ENCODE results near the gene RAB3GAP1.
"Not testable (repeated sequence)": the region's sequence is repeated elsewhere in the genome, so short reads cannot be mapped to it uniquely, and the experiment has no call there.

The RAB3GAP1 gene

GRCh38 chr2:135052042-135052876 is at the start of gene RAB3GAP1:
RAB3GAP1 (plus strand) TSS chr2:135052292; CDS start chr2:135052308, 16 bp downstream.
- DNase-seq: peak; percentile 95

DNA sequence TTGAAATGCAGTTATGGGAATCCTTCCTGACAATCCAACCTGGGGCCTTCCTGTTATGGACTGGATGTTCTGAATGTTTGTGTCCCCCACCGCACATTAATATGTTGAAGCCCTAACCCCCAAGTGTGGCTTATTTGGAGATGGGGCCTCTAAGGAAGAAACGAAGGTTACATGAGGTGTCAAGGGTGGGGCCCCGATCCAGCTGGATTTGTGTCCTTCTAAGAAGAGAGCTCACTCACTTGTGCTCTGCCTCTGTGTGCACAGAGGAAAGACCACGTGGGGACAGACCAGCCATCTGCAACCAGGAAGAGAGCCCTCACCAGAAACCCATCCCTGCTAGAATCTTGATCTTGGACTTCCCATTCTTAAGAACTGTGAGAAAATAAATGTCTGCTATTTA is 49.3 kb upstream of the RAB3GAP1 start:
- no peak for DNase-seq

- peak; percentile 75 to 88 (median 84) for DNase-seq
These were observed 47.9 kb upstream of the RAB3GAP1 start for GRCh38 chr2:135004005-135004746.

DNA sequence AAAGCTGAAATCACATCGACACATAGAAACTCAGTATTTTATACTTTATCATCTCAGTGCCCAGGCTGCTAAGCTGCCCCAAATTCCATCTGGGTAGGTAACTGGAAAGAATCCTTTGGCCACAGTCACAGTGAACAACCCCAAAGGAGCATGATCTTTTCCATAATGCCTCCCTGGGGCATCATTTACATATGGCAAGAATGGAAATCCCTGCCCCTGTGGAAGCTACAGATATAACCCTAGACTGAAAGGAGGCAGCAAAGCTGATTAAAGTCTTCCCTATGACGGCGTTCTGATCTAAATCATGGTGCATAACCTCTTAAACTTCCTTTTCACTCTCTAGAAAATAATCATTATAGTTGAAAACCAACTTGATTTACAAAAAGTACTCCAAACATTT is 46.3 kb upstream of the RAB3GAP1 start:
- DNase-seq: peak; percentile 13 to 20 (median 14)

- DNase-seq: no peak
These were observed 42.8 kb upstream of the RAB3GAP1 start for GRCh38 chr2:135009339-135009738.

GRCh38 chr2:135010200-135010942 is 41.7 kb upstream of the RAB3GAP1 start:
- no peak for DNase-seq

DNA sequence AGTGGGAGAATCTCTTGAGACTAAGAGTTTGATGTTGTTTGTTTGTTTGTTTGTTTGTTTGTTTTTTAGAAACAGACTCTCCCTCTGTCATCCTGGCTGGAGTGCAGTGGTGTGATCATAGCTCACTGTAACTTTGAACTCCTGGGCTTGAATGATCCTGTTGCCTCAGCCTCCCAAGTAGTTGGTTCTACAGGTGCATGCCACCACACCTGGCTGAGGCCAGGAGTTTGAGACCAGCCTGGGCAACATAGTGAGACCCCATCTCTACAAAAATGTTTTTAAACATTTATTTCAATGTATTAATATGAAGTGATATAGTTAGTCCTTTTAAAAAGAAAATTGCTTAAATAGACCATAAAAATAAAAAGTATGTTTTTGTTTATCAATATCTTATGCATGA is 40.5 kb upstream of the RAB3GAP1 start:
- DNase-seq: no peak

DNA sequence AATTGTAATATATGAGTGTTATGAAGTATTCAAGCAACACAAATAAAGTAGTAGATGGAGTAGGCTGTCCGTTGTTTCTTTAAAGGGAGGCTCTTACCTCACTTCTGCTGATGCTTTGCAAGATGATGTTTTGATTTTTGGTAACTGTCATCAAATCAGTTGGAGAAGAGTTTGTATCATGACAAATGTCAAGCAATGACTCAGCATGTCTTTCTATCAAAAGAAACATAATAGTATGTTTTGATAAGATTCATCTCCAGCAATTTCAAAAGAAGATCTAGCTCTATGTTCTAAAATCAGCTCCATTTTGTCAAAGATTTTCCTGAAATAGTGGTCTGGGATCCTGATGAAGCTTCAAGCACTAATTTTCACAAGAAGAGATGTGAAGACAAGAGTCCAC is 30.5 kb upstream of the RAB3GAP1 start:
- no peak for DNase-seq

- DNase-seq: no peak
These were observed 28.9 kb upstream of the RAB3GAP1 start for GRCh38 chr2:135022952-135023880.

DNA sequence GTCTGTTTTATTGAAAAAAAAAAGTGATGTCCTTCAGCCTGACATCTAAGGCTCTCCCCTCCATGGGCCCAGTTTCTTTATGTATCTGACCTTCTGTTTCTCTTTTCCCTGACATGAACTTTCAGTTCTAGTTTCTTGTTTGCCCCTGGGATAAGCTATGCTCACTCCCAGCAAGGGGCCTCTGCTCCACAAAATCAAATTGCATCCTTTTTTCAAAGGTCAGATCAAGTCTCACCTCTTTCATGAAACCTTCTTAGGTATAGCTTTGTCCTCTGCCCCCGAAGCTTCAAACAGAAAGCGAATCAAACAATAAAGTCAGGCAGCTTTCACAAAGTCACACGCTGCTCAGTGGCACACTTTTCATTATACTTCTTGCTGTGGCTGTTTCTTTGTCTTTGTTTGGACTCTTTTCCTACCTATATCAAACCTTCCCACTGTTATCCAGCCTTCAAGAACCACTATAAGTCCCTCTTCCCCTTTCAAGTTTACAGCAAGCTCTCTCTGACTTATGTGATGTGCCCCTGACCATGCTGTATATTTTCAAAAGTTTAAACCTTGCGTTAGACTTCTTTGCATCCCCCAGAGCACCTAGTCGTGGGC is 28.1 kb upstream of the RAB3GAP1 start:
- DNase-seq: no peak

DNA sequence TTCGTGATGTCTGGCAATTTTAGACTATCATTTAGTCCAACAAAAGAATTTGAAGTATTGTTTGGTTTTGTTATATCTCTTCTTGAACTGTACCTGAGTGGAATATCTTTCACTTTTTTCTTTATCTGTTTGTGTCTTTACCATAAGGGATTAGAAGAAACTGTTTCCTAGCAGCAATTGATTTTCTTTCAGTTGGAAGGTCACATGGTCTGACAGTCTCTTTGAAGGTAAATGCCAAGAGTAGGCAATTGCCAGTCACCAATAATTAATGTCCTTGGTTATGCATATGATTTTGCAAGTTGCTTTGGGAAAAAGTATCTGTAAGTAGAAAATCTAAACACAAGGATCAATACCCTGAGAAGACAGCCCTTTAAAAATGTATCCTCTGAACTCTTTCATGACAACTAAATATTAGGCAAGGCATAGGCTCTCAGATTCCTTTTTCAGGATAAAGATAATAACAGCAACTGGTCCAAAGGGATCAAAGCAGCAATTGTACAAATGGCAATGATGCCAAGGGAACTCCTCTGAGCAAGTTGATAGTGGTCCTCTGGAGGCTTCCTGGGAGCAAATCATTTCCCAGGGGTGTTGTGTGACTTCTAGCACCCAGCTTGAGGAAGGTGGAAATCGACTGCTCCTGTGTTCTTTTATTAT is 22.5 kb upstream of the RAB3GAP1 start:
- DNase-seq: no peak

- peak in 1 of 3 donors; percentile 22 for DNase-seq
These were observed 21.3 kb upstream of the RAB3GAP1 start for GRCh38 chr2:135030826-135031225.

DNA sequence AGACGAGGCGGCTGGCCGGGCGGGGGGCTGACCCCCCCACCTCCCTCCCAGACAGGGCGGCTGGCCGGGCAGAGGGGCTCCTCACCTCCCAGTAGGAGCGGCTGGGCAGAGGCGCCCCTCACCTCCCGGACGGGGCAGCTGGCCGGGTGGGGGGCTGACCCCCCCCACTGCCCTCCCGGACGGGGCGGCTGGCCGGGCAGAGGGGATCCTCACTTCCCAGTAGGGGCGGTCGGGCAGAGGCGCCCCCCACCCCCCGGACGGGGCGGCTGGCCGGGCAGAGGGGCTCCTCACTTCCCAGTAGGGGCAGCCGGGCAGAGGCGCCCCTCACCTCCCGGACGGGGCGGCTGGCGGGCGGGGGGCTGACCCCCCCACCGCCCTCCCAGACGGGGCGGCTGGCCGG is 18.9 kb upstream of the RAB3GAP1 start:
- not testable (repeated sequence) for DNase-seq

- DNase-seq: no peak
These were observed 14.3 kb upstream of the RAB3GAP1 start for GRCh38 chr2:135037831-135038230.

DNA sequence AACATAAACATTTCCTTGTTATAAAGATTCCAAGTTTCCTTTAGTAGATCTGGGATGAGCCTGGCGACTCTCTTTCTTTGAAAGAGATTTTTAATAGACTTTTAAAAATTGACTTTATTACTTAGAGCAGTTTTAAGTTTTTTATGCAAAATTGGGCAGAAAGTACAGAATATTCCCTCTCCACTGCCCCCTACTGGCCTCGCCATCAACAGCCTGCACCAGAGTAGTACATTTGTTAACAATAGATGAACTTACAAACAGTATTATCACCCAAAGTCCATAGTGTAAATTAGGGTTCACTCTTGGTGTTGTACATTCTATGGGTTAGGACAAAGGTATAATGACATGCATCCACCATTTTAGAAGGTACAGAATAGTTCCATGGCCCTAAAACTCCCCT is 8.7 kb upstream of the RAB3GAP1 start:
- DNase-seq: peak; percentile 25 to 54 (median 33)

- DNase-seq: no peak
These were observed 4.8 kb upstream of the RAB3GAP1 start, which contains the start of gene MAP3K19 for GRCh38 chr2:135047300-135047699. MAP3K19 (minus strand) TSS chr2:135047447; CDS start chr2:135024647, 22,800 bp downstream.

- no peak for DNase-seq
These were observed 4.0 kb upstream of the RAB3GAP1 start for GRCh38 chr2:135048122-135048521.

DNA sequence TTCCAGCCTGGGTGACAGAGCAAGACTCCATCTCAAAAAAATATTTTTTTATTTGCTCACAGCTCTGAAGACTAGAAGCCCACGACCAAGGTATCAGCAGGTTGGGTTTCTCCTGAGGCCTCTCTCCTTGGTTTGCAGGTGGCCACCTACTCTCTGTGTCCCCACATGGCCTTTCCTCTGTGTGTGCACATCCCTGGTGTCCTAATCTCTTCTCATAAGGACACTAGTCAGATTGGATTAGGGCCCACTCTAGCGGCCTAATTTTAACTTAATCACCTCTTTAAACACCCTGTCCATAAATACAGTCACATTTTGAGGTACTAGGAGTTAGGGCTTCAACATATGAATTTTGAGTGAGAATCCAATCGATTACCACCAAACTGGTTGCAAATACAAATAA is 2.0 kb upstream of the RAB3GAP1 start:
- DNase-seq: no peak

DNA sequence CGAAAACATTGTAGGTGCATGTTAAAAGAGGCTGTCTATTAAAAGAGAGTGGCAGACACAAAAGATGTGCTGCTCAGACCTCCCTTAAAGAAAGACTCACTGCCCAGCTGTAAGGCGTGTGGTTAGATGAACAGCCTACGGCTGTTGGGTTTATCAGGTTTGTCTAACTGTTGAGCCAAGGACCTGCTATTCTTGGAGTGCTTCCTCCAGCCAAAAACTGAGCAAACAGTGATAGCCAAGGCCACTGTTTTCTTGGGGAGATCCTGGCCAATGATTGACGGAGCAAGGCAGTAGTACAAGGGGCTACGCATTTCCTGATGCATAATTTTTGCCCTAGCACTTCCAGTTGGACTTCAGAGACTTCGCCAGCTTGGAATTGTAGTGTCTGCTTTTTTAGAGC is 1.4 kb upstream of the RAB3GAP1 start:
- no peak for DNase-seq

- DNase-seq: no peak
These were observed 944 bp downstream of the RAB3GAP1 start for GRCh38 chr2:135052997-135053474.
